ENCODE measurements around the gene NEK1. TPM values are rescaled to one million over a fixed set of nuclear protein-coding genes. Genes with fewer than 3 reads are reported as not detected.

NEK1 gene
- total and polyA plus RNA-seq, 2 donors (not counting 1 experiment from before 2014, with no cell fraction given), result 3.3 to 21.4 TPM

GRCh38 chr4:169398316-169398715, 214.1 kb downstream of the NEK1 start:
- intact Hi-C loops (cut with micrococcal nuclease), result no loop called here
- no peak for DNase-seq
- H3K27ac Mint-ChIP-seq, result no peak overlapping the region
- Histone ChIP-seq H4K20me1 (ENCODE audit: control insufficient read depth, insufficient read depth, low read length, poor library complexity, severe bottlenecking) (no peaks in the 10 kb centered on the region), H3K79me2 (ENCODE audit: control insufficient read depth, insufficient read depth, low read length) (no peaks in the 10 kb centered on the region), H3K9me3 (ENCODE audit: control extremely low read depth in 1 of 3, control insufficient read depth in 2 of 3, insufficient read depth in 1 of 3, low read length in 2 of 3) (no peaks in the 10 kb centered on the region), H3K36me3 (replicated peaks in 1 of 2; ENCODE audit: control extremely low read depth in 1 of 2, control insufficient read depth in 1 of 2, extremely low read depth in 1 of 2, insufficient read depth in 2 of 2, low read length in 1 of 2) (peaks cover 0 to 4% of the 10 kb centered on the region in 2 experiments), H3K4me3 (ENCODE audit: control extremely low read depth in 1 of 5, extremely low read depth in 1 of 5, insufficient read depth in 1 of 5, low read depth in 2 of 5, low read length in 4 of 5) (no peak overlapping the region), H3K4me1 (ENCODE audit: control insufficient read depth in 2 of 2, insufficient read depth in 2 of 2, low read length in 2 of 2) (no peaks in the 10 kb centered on the region), H3K27me3 (replicated peaks in 1 of 4; ENCODE audit: control extremely low read depth in 1 of 4, control insufficient read depth in 3 of 4, insufficient read depth in 4 of 4, low read length in 3 of 4) (no peaks in the 10 kb centered on the region), H3K9ac (ENCODE audit: low read length) (no peak overlapping the region), H2AFZ (ENCODE audit: insufficient read depth, low read depth, low read length, poor library complexity, severe bottlenecking) (no peak overlapping the region), H3K4me2 (replicated peaks; ENCODE audit: low read depth, low read length, poor library complexity, severe bottlenecking) (no peak overlapping the region), H3K27ac (ENCODE audit: low read length in 2 of 2) (no peak overlapping the region)
- no peaks in the 10 kb centered on the region for H3K9me3 Mint-ChIP-seq (ENCODE audit: insufficient read depth)
- ATAC-seq (ENCODE audit: low read depth), result no peak
- no peak overlapping the region for H3K4me3 Mint-ChIP-seq
- no peaks in the 10 kb centered on the region for H3K4me1 Mint-ChIP-seq
- H3K27me3 Mint-ChIP-seq, result no peaks in the 10 kb centered on the region
- CTCF ChIA-PET, result no interaction called here
- POLR2A ChIA-PET, result no interaction called here
- TF ChIP-seq EZH2 (IDR thresholded peaks at IDR 0.05; ENCODE audit: borderline replicate concordance, insufficient read depth, low read depth, low read length, poor library complexity, severe bottlenecking), result no peak
- no peak for TF ChIP-seq CTCF (IDR thresholded peaks at IDR 0.05)

- no peak overlapping the region for H3K27ac Mint-ChIP-seq
- ChIA-PET CTCF (no interaction called here), POLR2A (no interaction called here)
- WGBS (ENCODE audit: insufficient coverage), result no CpG with 5 or more reads among the region's 2 CpGs
- DNase-seq (no peak), ATAC-seq (ENCODE audit: low read depth) (no peak)
- Histone ChIP-seq H3K27me3 (replicated peaks in 1 of 4; ENCODE audit: control extremely low read depth in 1 of 4, control insufficient read depth in 3 of 4, insufficient read depth in 4 of 4, low read length in 3 of 4) (no peaks in the 10 kb centered on the region), H3K9ac (ENCODE audit: low read length) (no peak overlapping the region), H4K20me1 (ENCODE audit: control insufficient read depth, insufficient read depth, low read length, poor library complexity, severe bottlenecking) (no peaks in the 10 kb centered on the region), H3K4me2 (replicated peaks; ENCODE audit: low read depth, low read length, poor library complexity, severe bottlenecking) (no peak overlapping the region), H3K36me3 (replicated peaks in 1 of 2; ENCODE audit: control extremely low read depth in 1 of 2, control insufficient read depth in 1 of 2, extremely low read depth in 1 of 2, insufficient read depth in 2 of 2, low read length in 1 of 2) (peaks cover 0 to 4% of the 10 kb centered on the region in 2 experiments), H3K4me1 (ENCODE audit: control insufficient read depth in 2 of 2, insufficient read depth in 2 of 2, low read length in 2 of 2) (no peaks in the 10 kb centered on the region), H3K4me3 (ENCODE audit: control extremely low read depth in 1 of 5, extremely low read depth in 1 of 5, insufficient read depth in 1 of 5, low read depth in 2 of 5, low read length in 4 of 5) (no peak overlapping the region), H3K79me2 (ENCODE audit: control insufficient read depth, insufficient read depth, low read length) (no peaks in the 10 kb centered on the region), H3K9me3 (ENCODE audit: control extremely low read depth in 1 of 3, control insufficient read depth in 2 of 3, insufficient read depth in 1 of 3, low read length in 2 of 3) (no peaks in the 10 kb centered on the region), H3K27ac (ENCODE audit: low read length in 2 of 2) (no peak overlapping the region), H2AFZ (ENCODE audit: insufficient read depth, low read depth, low read length, poor library complexity, severe bottlenecking) (no peak overlapping the region)
- no peaks in the 10 kb centered on the region for H3K4me1 Mint-ChIP-seq
- H3K27me3 Mint-ChIP-seq, result no peaks in the 10 kb centered on the region
- intact Hi-C loops (cut with micrococcal nuclease), result no loop called here
- TF ChIP-seq EZH2 (IDR thresholded peaks at IDR 0.05; ENCODE audit: borderline replicate concordance, insufficient read depth, low read depth, low read length, poor library complexity, severe bottlenecking) (no peak), CTCF (IDR thresholded peaks at IDR 0.05) (no peak)
- H3K9me3 Mint-ChIP-seq (ENCODE audit: insufficient read depth), result no peaks in the 10 kb centered on the region
- H3K4me3 Mint-ChIP-seq, result no peak overlapping the region
Observed at GRCh38 chr4:169397762-169398161, 214.6 kb downstream of the NEK1 start.

Measured in B cell (primary cell).